Measurements from ENCODE around the gene PCDH9.
"Not testable (repeated sequence)": the region's sequence is repeated elsewhere in the genome, so short reads cannot be mapped to it uniquely, and the experiment has no call there.

PCDH9 gene

GRCh38 chr13:66623129-66623820 is 606.9 kb downstream of the PCDH9 start:
- in situ Hi-C loops (cut with HindIII; ENCODE audit: low sequenced_read_pairs) = no loop called here

- in situ Hi-C loops (cut with HindIII; ENCODE audit: low sequenced_read_pairs) = not testable (repeated sequence)
These were observed 608.2 kb downstream of the PCDH9 start for GRCh38 chr13:66621906-66622447.

- in situ Hi-C loops (cut with HindIII; ENCODE audit: low sequenced_read_pairs) = no loop called here
These were observed 611.4 kb downstream of the PCDH9 start for GRCh38 chr13:66618702-66619101.

DNA sequence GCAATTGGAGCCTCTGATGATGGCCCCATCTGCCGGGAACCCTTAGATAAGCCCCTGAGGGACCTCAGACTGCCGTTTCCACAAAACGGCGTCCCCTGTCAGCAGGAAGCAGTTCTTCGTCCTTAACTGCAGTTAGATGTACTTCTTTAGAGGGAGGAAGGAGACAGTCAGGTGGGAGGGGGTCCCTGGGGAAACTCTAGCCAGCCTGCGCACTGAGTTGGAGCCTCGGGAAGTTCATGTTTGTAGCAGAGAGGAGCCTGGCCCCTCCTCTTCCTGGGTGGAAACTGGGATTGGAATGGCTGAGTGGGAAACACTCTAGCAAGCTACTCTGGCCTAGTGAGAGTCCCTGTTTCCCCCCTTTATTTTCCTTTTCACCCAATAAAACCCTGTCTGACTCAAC is 612.4 kb downstream of the PCDH9 start:
- in situ Hi-C loops (cut with HindIII; ENCODE audit: low sequenced_read_pairs) = no loop called here

DNA sequence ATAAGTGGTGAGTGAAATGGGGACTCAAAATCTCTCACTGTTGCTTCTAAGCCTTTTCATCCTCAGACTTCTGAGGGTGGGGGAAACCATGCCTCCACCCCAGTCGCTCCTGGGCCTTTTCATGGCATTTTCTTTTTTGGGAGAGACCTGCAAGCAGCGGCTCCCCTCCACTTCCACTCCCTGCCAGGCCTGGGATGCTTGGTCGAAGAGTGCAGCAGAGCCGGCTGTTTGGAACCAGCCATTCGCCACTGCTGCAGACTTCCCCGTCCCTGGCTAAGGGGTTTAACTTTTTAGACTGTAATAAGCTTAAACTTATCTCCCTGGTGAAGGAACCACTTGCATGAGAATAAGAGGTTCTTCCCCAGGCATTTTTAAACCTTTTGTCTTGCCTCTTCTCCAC is 617.2 kb downstream of the PCDH9 start:
- in situ Hi-C loops (cut with HindIII; ENCODE audit: low sequenced_read_pairs) = no loop called here

DNA sequence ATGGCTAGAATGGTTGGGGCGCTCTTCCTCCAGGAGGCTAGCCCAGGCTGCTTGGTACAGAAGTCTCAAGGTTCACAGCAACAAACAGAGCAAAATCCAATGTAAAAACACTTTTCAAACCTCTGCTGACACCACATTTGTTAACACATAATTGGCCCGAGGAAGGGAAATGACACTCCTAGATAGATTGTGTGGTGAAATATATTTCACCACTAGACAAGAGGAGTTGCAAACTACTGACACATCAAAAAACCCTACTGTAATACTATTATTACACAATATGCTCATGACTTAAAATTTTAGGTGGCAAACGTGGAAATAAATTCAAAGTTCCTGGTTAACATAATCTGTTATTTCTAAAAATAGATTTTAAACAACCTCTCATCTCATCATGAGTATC is 643.6 kb downstream of the PCDH9 start:
- in situ Hi-C loops (cut with HindIII; ENCODE audit: low sequenced_read_pairs) = no loop called here

DNA sequence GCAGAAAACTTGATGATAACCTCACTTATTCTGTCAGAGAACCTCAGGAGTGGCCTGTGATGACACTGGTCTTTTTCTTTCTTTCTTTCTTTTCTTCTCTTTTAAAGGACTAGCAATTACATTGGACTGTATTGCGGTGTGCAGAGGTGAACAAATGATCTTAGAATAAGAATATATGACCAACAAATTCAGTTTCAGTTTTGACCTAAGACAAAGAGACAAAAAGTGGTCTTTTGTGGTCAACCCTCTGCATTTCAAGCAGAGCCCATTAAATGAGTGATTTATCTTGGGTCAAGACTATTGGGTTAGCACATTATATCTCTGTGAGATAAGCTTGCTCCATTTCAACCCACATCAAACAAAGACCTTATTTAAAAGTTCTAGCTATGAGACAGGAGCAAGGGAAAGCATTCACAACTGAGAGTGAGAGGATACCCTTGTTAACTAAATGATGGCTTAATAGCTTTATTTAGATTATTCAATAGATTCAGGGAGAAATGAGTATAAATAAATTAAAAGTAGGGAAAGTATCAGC is 644.4 kb downstream of the PCDH9 start:
- in situ Hi-C loops (cut with HindIII; ENCODE audit: low sequenced_read_pairs) = no loop called here

GRCh38 chr13:66581675-66582074 is 648.5 kb downstream of the PCDH9 start:
- in situ Hi-C loops (cut with HindIII; ENCODE audit: low sequenced_read_pairs) = no loop called here

DNA sequence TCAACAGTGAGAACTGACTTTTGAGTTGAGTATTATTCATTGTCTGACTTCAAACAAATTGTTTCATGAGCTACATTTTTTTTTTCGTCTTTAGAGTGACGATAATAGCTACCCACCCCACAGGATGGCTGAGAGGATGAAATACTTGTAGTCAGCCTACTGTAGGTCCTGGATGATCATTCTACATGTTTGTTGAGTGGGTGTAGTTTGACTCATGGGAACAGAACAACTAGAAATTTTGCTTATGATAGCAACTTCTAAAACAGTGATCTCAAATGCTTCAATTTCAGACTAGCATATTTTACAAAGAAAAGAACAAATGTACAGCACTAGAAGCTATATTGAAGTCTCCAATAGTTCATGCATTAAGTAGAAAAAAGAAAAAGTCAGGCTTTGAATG is 651.8 kb downstream of the PCDH9 start:
- in situ Hi-C loops (cut with HindIII; ENCODE audit: low sequenced_read_pairs) = no loop called here

DNA sequence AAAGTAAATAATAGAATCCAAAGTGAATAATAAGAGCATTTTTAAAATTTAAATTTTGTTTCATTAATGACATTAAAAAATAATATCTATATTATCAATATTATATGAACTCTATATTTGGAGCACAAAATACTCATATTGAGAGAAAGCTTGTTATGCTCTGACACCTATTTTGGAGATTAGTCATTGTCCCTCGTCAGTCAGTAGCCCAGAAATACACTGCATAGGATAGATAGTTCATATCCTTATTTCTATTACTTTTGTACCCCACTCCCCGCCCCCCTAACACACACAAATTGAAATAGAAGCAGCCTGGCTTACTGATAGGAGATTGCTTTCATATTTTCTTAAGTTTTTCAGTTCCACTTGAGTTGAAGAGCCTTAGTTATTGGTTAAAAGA is 652.8 kb downstream of the PCDH9 start:
- in situ Hi-C loops (cut with HindIII; ENCODE audit: low sequenced_read_pairs) = no loop called here

DNA sequence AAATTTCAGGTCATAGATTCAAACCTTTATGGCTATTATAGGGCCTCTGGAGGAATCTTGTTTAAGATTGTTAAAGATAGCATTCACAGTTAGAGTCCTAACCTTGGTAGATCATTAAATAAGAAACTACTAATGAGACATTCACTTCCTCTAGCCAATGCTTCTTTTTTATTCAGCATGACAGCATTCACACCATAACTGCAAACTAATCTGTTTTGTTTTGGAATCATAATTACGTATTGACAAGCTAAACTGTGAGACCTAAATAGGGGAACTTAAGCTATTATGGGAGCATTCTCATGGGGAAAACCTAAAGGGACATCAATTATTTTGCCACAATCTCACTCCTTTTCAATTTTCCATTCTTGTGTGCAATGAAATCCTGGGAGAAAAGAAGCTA is 653.8 kb downstream of the PCDH9 start:
- in situ Hi-C loops (cut with HindIII; ENCODE audit: low sequenced_read_pairs) = no loop called here

- in situ Hi-C loops (cut with HindIII; ENCODE audit: low sequenced_read_pairs) = no loop called here
These were observed 655.5 kb downstream of the PCDH9 start for GRCh38 chr13:66574606-66575005.

- in situ Hi-C loops (cut with HindIII; ENCODE audit: low sequenced_read_pairs) = no loop called here
These were observed 662.1 kb downstream of the PCDH9 start for GRCh38 chr13:66567899-66568612.

- in situ Hi-C loops (cut with HindIII; ENCODE audit: low sequenced_read_pairs) = no loop called here
These were observed 664.9 kb downstream of the PCDH9 start for GRCh38 chr13:66565279-66565678.

GRCh38 chr13:66563076-66563475 is 667.1 kb downstream of the PCDH9 start:
- in situ Hi-C loops (cut with HindIII; ENCODE audit: low sequenced_read_pairs) = no loop called here

GRCh38 chr13:66562054-66562453 is 668.1 kb downstream of the PCDH9 start:
- in situ Hi-C loops (cut with HindIII; ENCODE audit: low sequenced_read_pairs) = no loop called here

GRCh38 chr13:66560991-66561390 is 669.1 kb downstream of the PCDH9 start:
- in situ Hi-C loops (cut with HindIII; ENCODE audit: low sequenced_read_pairs) = no loop called here

- in situ Hi-C loops (cut with HindIII; ENCODE audit: low sequenced_read_pairs) = no loop called here
These were observed 669.9 kb downstream of the PCDH9 start for GRCh38 chr13:66560189-66560588.

- in situ Hi-C loops (cut with HindIII; ENCODE audit: low sequenced_read_pairs) = no loop called here
These were observed 671.0 kb downstream of the PCDH9 start for GRCh38 chr13:66559093-66559492.

DNA sequence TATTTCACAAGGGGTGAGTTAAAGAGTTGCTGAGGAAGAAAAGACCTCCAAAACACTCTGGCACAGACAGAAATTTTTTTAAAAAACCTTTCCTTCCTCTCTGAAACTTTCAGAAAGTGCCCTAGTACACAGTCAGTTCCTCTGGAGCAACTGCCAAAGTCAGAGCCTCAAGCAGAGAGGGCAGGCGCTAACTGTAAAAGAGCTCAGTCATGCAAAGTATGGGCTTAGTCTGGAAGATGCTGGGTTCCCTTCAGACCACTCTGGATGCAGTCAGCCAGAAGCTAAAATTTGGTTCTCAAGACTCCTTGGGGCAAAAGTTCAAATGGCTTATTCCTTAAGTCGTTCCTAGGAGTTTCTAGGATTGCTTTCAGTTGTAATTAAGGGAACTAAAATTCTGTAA is 671.6 kb downstream of the PCDH9 start:
- in situ Hi-C loops (cut with HindIII; ENCODE audit: low sequenced_read_pairs) = no loop called here

DNA sequence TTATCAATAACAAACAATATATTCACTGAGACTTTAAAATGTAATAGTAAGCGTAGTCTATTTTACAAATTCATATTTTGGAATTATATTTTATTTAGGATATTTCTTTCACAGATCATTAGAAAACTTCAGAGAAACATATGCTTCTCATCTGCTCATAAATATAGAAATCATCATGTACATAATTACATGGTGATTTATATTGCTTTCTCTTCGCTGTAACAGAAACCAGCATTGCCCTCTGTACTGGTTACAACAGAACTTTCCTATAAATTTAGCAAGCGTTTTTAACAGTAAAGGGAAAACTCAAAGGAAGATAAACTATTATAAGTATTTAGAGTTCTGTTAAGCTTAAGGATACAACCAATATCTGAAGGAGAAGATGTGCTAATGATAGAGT is 672.8 kb downstream of the PCDH9 start:
- in situ Hi-C loops (cut with HindIII; ENCODE audit: low sequenced_read_pairs) = no loop called here

- in situ Hi-C loops (cut with HindIII; ENCODE audit: low sequenced_read_pairs) = no loop called here
These were observed 673.8 kb downstream of the PCDH9 start for GRCh38 chr13:66556306-66556705.
